ENCODE data around the gene ARHGEF3. TPM values are rescaled to one million over a fixed set of nuclear protein-coding genes. Genes with fewer than 3 reads are reported as not detected.
A peak's percentile ranks its signal among the peaks of the same experiment; 100 is the strongest.

The ARHGEF3 gene
- total RNA-seq, 1 donor from 2014 or later, result 0.52 TPM

DNA sequence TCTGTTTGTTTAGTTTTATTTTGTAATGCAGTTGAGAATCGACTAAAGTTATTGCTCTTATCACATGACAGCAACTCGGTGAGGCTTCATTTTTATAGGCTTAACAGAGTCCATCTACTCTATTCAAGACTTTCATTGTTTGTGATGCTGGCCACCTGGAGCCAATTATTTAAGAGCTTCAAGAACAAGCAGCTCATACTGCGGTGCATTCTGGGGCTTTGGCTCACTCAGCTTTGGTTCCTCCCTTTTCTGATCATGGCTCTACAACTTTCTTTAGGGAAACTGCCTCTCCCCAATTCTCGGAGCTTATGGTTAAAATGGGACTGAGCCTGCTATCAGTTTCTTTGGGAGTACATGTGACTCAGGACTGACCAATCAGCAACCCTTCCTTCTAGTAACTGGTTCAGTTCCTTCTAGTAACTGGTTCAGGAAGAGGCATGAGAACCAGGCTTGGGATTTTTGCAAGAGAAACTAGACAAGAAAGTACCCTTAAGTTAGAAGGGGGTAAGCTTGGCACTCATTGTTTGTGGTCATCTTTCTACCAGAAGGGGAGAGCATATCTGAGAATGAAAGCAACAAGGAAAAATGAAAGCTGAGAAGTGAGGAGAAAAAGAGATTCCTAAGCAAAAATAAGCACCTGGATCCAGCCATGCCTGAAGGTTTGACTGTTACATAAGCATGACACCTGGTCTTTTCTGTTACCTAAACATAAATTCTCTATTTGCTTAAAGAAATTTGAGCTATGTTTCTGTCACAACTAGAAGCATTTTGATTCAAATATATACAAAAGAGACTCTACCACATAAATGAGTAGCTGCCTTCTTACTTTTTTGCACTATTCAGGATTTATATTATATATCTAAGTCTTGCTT lies 24.1 kb upstream of the ARHGEF3 start:
- H3K27me3 Mint-ChIP-seq (ENCODE audit: insufficient read depth, low read depth), result no peaks in the 10 kb centered on the region
- H3K79me2 ChIP-seq (ENCODE audit: low read depth), result no peaks in the 10 kb centered on the region
- H3F3A ChIP-seq (ENCODE audit: low read depth), result peaks cover 29% of the 10 kb centered on the region
- H3K9me3 ChIP-seq (ENCODE audit: low read depth), result no peaks in the 10 kb centered on the region
- no peaks in the 10 kb centered on the region for H3K27me3 ChIP-seq
- peaks cover 23% of the 10 kb centered on the region for H3K4me1 ChIP-seq
- H3K4me3 Mint-ChIP-seq, result no peak overlapping the region
- H2AFZ ChIP-seq (replicated peaks), result peak overlapping the region; percentile 75
- H3K36me3 ChIP-seq, result no peaks in the 10 kb centered on the region
- no peaks in the 10 kb centered on the region for H4K20me1 ChIP-seq (ENCODE audit: low read depth)
- peak; percentile 42 for DNase-seq (ENCODE audit: low spot score)
- no peak overlapping the region for H3K27ac Mint-ChIP-seq
- H3K36me3 Mint-ChIP-seq, result no peaks in the 10 kb centered on the region
- H3K9ac ChIP-seq, result no peak overlapping the region
- H3K4me2 ChIP-seq, result peak overlapping the region; percentile 0
- H3K4me3 ChIP-seq, result no peak overlapping the region
- peaks cover 22% of the 10 kb centered on the region for H3K4me1 Mint-ChIP-seq
- no peak for TF ChIP-seq EZH2 (IDR thresholded peaks at IDR 0.05)
- TF ChIP-seq, protein P1, sequence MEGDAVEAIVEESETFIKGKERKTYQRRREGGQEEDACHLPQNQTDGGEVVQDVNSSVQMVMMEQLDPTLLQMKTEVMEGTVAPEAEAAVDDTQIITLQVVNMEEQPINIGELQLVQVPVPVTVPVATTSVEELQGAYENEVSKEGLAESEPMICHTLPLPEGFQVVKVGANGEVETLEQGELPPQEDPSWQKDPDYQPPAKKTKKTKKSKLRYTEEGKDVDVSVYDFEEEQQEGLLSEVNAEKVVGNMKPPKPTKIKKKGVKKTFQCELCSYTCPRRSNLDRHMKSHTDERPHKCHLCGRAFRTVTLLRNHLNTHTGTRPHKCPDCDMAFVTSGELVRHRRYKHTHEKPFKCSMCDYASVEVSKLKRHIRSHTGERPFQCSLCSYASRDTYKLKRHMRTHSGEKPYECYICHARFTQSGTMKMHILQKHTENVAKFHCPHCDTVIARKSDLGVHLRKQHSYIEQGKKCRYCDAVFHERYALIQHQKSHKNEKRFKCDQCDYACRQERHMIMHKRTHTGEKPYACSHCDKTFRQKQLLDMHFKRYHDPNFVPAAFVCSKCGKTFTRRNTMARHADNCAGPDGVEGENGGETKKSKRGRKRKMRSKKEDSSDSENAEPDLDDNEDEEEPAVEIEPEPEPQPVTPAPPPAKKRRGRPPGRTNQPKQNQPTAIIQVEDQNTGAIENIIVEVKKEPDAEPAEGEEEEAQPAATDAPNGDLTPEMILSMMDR (IDR thresholded peaks at IDR 0.05), result no peak
- TF ChIP-seq EZH2phosphoT487 (IDR thresholded peaks at IDR 0.05), result no peak
- no peaks in the 10 kb centered on the region for H3K9me3 Mint-ChIP-seq
- H3K27ac ChIP-seq, result no peak overlapping the region

DNA sequence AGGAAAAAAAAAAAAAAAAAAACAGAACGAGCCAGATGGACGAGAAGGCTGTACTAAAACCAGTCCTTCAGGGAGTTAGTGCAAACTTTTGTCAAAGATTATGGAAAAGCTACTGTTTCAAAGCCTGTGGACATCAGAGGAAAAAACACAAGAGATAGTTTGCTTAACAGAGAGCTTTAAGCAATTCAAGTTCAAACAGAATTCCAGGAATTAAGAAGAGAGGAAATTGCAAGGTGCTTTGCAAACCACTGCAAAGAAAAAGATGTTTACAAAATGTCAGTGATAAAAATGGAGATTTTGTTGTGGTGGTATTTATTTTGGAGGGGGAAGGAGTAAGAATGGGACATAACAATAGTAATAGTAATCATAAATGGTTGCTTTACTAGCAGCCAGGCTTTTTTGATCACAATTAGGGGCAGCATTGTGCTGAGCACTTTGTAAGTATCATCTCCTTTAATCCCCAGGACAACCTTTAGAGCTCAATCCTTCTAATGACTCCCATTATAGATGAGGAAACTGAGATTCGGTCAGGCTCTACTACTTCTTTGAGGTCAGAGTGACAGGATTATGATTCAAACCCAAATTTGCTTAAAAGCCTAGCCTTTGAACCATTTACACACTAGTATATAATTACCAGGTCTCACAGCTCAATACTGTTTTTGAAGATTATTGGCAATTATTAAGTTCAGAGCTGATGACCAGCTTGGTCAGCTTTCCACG lies 22.4 kb upstream of the ARHGEF3 start:
- Histone ChIP-seq H3K9ac (no peak overlapping the region), H2AFZ (replicated peaks) (no peak overlapping the region), H3K79me2 (ENCODE audit: low read depth) (no peaks in the 10 kb centered on the region), H3K27ac (peak overlapping the region; percentile 19), H3K9me3 (ENCODE audit: low read depth) (no peaks in the 10 kb centered on the region), H3K4me1 (peaks cover 23% of the 10 kb centered on the region), H4K20me1 (ENCODE audit: low read depth) (no peaks in the 10 kb centered on the region), H3K4me2 (no peak overlapping the region), H3K4me3 (no peak overlapping the region), H3F3A (ENCODE audit: low read depth) (peaks cover 29% of the 10 kb centered on the region), H3K36me3 (no peaks in the 10 kb centered on the region), H3K27me3 (no peaks in the 10 kb centered on the region)
- no peak overlapping the region for H3K4me3 Mint-ChIP-seq
- peaks cover 22% of the 10 kb centered on the region for H3K4me1 Mint-ChIP-seq
- no peak overlapping the region for H3K27ac Mint-ChIP-seq
- no peaks in the 10 kb centered on the region for H3K36me3 Mint-ChIP-seq
- TF ChIP-seq EZH2 (IDR thresholded peaks at IDR 0.05) (no peak), EZH2phosphoT487 (IDR thresholded peaks at IDR 0.05) (no peak)
- TF ChIP-seq, protein P1 (IDR thresholded peaks at IDR 0.05), result no peak
- no peaks in the 10 kb centered on the region for H3K9me3 Mint-ChIP-seq
- DNase-seq (ENCODE audit: low spot score), result no peak
- H3K27me3 Mint-ChIP-seq (ENCODE audit: insufficient read depth, low read depth), result no peaks in the 10 kb centered on the region

DNA sequence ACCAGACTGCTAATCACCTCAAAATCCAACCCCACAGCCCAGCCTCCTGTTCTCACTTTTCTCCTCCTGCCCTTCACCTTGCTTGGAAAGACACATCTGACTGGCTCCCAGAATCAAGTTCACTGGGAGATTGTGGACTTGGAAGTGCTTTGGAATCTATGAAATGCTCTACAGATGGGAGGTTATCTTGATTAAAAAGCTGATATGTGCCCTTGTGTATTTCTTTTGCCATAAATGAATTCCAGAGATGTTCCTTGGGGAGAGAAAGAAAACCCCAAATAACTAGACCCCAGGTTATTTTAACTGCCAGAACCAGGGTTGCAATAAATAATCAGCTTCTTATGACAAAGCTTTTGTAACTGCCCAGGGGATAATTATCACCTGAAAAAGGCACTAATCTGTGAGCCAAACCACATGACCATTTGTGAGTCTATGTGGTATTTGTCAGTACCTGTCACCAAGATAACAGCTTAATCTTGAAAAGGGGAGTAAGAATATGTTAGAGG lies 21.7 kb upstream of the ARHGEF3 start:
- Histone ChIP-seq H4K20me1 (ENCODE audit: low read depth) (no peaks in the 10 kb centered on the region), H3F3A (ENCODE audit: low read depth) (peaks cover 29% of the 10 kb centered on the region), H3K27ac (peak overlapping the region; percentile 26), H3K27me3 (no peaks in the 10 kb centered on the region), H2AFZ (replicated peaks) (no peak overlapping the region), H3K4me2 (no peak overlapping the region), H3K9me3 (ENCODE audit: low read depth) (no peaks in the 10 kb centered on the region), H3K9ac (no peak overlapping the region), H3K36me3 (no peaks in the 10 kb centered on the region), H3K4me1 (peaks cover 23% of the 10 kb centered on the region), H3K4me3 (no peak overlapping the region), H3K79me2 (ENCODE audit: low read depth) (no peaks in the 10 kb centered on the region)
- Mint-ChIP-seq H3K27me3 (ENCODE audit: insufficient read depth, low read depth) (no peaks in the 10 kb centered on the region), H3K36me3 (no peaks in the 10 kb centered on the region), H3K4me1 (peaks cover 22% of the 10 kb centered on the region), H3K27ac (no peak overlapping the region), H3K4me3 (no peak overlapping the region), H3K9me3 (no peaks in the 10 kb centered on the region)
- TF ChIP-seq EZH2 (IDR thresholded peaks at IDR 0.05), result no peak
- TF ChIP-seq, protein P1 (IDR thresholded peaks at IDR 0.05), result no peak
- TF ChIP-seq EZH2phosphoT487 (IDR thresholded peaks at IDR 0.05), result no peak
- DNase-seq (ENCODE audit: low spot score), result no peak

All from neural progenitor cell (in vitro differentiated cells).